Central memory CD4-positive, alpha-beta T cell (primary cell): Measurements from ENCODE around the gene LMO7.

ENCODE experiments used
- DNase-seq: peaks from one replicate; pipeline ENCODE4 v3.0.0; 2022

The LMO7 gene

GRCh38 chr13:75906315-75906714 lies 270.2 kb downstream of the LMO7 start:
- no peak for DNase-seq

GRCh38 chr13:75907044-75907443 lies 270.9 kb downstream of the LMO7 start:
- DNase-seq, result no peak

GRCh38 chr13:75908141-75908540 lies 272.0 kb downstream of the LMO7 start:
- DNase-seq, result no peak
